GM10266 (cell line): ENCODE data around the gene LRRC18.

Experiments used
- DNase-seq: peaks from one replicate; pipeline ENCODE4 v3.0.0; 2012; ENCODE audit errors: extremely low spot score
- TF ChIP-seq, protein P1 (sequence below): IDR thresholded peaks from 2 replicates; pipeline ENCODE4 v1.5.1; 2012; ENCODE audit warnings: mild to moderate bottlenecking, low read depth; ENCODE audit not compliant: control insufficient read depth, insufficient read depth; ENCODE audit errors: missing control alignments

LRRC18 gene

DNA sequence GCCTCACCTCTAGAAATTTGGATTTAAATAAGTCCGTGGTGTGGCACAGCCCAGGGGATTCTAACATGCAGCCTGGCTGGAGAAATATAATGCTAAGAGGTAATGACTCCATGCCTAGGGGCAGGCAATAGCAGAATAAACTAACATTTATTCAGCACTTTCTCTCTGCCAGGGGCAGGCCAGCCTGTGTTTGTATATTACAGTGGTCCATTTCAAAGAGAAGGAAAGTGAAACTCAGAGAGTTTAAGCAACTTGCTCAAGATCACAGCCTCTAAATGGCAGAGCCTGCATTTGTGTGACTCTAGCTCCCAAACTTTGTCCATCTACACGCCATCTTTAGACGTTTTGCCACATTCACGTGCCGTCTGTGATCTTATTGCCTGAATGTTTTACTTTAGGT lies 6.7 kb upstream of the LRRC18 start:
- no peak for DNase-seq
- TF ChIP-seq, protein P1, sequence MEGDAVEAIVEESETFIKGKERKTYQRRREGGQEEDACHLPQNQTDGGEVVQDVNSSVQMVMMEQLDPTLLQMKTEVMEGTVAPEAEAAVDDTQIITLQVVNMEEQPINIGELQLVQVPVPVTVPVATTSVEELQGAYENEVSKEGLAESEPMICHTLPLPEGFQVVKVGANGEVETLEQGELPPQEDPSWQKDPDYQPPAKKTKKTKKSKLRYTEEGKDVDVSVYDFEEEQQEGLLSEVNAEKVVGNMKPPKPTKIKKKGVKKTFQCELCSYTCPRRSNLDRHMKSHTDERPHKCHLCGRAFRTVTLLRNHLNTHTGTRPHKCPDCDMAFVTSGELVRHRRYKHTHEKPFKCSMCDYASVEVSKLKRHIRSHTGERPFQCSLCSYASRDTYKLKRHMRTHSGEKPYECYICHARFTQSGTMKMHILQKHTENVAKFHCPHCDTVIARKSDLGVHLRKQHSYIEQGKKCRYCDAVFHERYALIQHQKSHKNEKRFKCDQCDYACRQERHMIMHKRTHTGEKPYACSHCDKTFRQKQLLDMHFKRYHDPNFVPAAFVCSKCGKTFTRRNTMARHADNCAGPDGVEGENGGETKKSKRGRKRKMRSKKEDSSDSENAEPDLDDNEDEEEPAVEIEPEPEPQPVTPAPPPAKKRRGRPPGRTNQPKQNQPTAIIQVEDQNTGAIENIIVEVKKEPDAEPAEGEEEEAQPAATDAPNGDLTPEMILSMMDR, result no peak

DNA sequence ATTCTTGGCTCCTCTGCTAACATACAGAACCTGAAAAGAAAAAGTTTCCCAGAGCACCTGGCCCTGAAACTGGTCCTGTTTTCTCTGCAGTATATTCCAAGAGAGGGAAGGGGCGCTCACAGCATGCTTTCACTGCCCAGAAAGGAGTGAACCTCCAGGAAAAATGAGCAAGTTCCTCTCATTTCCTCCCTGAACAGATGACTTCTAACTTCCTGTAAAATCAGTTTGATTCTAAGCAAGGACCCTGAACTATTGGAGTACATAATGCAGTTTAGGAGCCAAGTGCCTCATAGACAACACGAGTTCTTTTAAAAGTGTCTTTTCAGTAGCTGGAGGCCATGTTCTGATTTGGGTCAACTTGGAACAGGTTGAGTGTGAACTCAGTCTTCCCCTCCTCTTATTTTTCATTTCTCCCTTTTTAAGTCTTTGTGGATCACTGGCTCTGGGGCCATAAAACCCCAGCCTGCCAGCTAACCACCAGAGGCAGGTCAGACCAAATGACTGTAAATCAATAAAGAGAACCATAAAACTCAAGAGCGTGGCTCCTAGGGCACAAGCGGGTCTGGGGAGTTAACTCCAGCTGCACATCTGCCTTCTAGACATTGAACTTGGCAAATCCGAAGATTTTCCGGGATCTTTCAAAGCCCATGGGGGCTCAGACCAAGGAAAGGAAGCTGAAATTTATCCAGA lies 5.9 kb upstream of the LRRC18 start:
- DNase-seq, result no peak
- TF ChIP-seq, protein P1, result no peak

DNA sequence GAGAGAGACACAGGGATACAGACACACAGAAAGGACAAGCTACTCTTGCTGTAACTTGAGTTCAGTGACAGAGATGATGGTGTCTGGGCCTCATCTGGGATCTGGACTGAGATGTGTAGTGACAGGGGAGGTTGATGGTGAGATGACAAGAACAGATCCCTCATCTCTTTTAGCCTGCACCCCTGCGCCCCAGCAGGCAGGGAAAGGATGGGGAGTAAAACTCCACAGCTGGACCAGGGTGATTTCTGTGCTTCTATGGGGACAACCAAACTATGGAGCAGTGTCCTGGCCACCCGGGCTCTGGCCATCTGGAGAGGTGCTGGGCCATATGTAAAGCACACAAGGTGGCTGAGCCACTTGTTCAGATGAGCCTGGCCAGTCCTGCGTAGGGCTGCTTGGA lies 4.5 kb upstream of the LRRC18 start:
- TF ChIP-seq, protein P1, result no peak
- no peak for DNase-seq

DNA sequence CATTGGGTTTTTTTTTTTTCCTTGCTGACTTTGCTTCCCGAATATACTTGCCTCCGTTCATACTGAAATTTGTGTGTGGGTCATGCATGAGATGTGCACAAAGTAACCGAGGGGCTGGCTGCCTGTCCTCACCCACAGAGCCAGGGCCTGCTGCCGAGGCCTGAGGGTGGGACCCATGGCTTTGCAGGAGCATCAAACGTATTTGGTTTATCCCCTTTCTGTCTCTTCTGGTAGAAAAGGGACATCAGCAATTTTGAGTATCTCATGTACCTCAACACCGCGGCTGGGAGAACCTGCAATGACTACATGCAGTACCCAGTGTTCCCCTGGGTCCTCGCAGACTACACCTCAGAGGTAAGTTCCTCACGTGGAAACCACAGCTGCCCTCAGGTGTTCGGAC lies 3.5 kb upstream of the LRRC18 start:
- TF ChIP-seq, protein P1, result no peak

DNA sequence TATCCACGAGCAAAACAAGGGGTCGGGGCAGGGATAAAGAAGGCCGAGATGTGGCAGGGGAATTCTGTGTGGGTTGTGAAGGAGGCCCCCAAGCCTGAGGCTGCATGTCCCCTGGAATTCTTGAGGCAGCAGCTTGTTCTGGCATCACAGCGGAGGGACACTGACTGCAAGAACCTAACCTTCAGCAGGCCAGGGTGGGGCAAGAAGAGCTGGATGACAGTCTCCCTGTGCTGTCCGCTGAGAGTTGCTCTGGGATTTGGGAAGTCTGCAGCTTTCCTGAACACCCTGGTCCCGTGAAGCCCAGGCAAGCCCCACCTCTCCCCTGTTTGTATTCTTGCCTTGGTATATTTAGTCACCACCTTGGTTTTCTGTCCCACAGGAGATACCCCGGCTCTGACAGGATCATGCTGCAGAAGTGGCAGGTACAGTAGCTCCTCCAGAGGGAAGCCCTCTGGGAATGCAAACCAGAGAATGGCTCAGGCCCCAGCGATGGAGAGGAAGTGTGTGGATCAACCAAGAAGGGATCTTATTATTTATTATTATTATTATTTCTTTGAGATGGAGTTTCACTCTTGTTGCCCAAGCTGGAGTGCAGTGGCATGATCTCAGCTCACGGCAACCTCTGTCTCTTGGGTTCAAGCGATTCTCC lies 1.9 kb upstream of the LRRC18 start:
- TF ChIP-seq, protein P1, result no peak
- DNase-seq, result no peak

More for the DNA sequence above, 3.5 kb upstream of the LRRC18 start:
- DNase-seq, result no peak

DNA sequence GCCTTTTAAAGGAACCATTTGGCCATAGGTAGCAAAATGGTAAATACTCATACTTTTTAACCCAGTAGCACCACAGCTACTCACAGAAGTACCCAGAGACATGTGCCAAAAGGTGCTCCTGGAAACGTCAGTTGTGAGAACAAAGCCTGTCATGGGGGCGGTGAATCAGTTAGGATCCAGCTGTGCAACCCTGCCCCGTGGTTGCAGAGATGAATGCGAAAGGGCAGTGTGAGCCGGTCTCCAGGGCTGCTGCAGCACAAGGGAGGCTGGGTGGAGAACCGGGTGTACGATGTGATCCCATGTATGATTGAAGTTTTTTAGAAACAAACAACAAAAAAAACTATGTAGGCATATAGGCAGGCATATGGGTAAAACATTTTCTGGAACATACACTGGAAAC lies 1.3 kb upstream of the LRRC18 start:
- no peak for DNase-seq
- TF ChIP-seq, protein P1, result no peak

DNA sequence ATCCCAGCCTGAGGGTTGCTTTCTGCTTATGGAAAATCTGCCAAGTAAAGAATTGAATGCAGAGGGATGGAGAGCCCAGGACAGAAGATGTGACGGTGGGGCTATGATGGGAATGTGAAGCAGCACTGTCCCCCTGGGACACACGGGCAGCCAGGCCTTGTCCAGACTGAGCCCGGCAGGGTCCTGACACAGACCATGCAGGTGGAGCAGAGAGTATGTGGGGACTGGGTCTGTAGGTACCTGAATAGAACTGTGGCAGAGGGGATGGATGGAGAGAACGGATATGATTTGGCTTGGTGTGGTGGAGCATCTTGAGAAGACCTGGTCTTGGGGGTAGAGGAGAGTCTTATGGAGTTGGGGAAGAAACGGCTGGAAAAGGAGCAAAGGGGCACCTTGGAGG lies 732 bp upstream of the LRRC18 start:
- DNase-seq, result no peak
- TF ChIP-seq, protein P1, result no peak
